Stimulated activated CD4-positive, alpha-beta T cell treated with anti-CD3 and anti-CD28 coated beads, Interleukin-2, amount 100 ng/mL, for 48 hours (primary cell): ENCODE data around the gene EFTUD2.

Source experiments
- DNase-seq, 2 donors: peaks; one replicate each; pipeline ENCODE4 v3.0.0-alpha.2; 2020

EFTUD2 gene

DNA sequence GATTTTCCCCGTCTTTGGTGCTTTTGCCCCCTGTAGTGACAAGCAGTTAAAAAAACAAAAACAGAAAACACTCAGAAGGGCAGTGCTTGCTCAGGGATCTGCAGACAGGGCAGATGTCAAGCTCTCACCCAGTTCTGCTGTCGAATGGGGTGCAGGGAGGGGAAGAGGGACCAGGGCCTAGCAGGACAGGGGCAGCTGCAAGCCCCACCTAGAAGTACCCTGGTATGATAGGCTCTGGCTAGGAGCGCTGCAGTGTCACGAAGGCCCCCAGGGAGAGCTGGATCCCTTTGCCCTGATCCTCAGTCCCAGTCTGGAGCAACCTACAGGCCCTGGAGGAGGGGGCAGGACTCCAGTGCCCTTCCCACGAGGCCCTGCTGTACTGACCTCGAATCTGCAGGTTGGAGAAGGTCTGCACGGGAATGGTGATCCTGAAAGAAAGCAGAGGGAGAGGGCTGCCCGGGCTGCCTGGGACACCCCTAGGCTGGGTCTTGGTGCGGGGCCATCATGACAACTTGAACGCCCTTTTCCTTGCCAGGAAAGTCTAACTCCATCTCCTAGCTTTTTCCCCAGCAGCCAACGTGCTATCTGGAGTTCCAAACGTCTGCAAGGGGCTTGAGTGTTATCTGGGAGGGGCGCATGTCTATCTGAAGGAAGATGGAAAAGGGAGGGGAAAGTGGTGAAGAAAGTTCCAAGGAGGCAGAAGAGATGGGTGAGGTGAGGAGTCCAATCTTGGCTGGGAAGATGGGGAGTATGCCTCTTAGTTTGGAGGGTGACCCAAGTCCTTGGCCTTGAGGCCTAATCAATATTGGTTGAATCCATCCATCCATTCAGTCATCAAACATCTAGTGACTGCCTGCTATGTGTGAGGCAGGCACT, 11.2 kb upstream of the EFTUD2 start:
- DNase-seq: no peak

DNA sequence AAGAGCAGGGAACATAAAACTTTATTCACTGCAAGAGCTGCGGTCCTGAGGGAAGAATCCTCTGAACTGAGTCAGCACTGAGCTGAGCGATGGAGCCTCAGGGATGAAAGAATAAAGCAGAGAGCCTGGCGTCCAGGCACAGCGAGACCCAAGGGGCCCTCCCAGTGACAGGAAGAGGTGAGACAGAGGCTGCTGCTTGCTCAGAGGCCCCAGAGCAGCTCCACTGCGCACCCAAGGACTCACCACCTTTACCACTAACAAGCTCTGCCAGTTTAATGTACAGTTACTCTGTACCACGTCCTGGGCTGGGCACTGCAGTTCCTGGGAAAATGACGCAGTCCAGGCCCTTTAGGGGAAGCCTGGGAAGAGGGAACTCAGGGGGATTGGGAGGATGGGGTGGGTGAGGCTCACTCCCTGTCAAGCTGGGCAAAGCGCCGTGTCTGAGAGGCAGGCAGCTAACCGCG, 10.5 kb upstream of the EFTUD2 start:
- DNase-seq: no peak

DNA sequence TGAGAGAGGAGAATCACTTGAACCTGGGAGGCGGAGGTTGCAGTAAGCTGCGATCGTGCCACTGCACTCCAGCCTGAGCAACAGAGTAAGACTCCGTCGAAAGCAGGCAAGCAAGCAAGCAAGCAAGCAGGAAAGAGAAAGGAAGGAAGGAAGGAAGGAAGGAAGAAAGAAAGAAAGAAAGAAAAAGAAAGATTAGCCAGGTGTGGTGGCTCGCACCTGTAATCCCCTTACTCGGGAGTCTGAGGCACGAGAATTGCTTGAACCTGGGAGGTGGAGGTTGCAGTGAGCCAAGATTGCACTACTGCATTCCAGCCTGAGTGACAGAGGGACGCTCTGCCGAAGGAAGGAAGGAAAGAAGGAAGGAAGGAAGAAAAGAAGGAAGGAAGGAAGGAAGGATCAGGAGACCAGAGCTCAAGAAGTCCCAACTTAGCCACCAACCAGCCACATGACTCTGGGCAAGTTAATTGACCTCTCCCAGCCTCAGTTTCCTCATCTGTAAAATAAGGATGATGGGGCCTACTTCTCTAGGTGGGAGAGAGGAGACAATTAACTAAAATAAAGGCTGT, 9.6 kb upstream of the EFTUD2 start:
- DNase-seq: no peak

DNA sequence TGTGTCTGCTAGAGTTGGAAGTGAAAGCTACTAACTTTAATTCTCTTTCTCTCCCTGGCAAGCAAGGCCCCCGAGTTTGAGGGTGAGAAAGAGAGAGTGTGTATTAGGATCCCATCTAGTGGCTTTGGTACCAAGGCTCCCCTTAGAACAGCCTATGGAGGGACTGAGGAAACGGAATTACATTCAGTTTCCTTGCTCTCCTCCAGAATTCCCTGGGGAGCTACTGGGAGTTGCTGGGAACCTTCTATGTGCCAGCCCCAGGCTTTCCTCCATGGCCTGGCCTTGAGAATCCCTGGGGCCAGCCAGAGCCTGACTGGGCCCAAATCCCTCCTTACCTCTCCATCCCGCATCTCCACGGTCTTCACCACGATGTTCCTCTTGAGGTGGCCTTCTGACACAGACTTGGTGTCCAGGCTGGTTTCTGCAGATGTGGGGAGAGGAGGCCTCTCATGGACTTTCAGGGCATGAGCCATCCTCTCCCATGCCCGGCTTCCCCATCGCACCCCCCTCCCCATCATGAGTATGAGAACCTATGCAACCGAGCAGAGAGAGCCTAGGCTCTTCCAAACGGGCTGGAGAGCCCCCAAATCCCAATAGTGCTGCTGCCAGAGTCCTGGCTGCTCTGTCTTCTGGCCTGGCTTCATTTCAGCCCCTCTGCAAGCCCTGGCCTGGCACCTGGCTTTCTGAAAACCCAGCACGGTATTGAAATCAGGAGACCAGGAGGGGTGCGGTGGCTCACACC, 8.7 kb upstream of the EFTUD2 start:
- no peak for DNase-seq

DNA sequence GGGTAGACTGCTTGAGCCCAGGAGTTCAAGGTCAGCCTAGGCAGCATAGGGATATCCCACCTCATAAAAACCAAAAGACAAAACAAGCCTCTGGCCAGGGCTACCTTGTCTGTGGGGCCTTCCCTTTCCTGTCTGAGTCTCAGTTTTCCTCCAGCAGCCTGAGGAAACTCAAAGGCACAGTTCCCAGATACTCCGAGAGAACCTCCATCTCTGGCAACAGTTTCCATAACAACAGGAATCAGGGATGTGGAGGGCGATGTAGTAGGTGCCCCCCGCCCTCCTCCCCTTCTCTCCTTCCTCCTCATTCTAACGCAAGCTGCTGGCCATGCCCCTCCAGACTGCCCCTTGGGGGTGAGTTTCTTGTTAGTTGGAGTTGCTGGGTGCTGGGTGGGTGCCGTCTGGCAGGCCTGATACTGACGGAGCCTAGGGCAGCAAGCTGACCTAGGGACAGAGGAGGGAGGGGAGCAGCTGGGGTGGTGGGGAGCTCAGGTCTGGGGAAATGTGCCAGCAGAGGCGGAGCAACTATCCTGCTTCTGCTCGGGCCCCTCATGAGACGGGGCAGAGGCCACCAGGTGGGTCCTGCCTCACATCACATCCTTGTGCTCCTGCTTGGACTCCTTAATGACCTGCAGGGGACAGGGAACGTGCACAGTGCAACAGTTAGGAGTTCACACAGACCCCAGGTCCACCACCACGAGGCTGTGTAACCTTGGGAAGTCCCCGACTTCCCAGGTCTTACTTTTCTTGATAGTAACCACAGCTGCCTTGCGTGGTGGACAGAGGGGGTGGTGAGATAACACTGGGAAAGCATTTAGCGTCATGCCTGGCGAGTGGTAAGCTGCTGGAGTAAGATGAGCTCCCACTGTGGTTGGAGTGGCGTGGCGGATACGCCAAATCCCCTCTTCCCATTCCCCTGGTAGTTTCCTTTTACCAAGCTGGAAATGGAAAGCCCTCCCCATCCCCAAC, 7.8 kb upstream of the EFTUD2 start:
- no peak for DNase-seq

DNA sequence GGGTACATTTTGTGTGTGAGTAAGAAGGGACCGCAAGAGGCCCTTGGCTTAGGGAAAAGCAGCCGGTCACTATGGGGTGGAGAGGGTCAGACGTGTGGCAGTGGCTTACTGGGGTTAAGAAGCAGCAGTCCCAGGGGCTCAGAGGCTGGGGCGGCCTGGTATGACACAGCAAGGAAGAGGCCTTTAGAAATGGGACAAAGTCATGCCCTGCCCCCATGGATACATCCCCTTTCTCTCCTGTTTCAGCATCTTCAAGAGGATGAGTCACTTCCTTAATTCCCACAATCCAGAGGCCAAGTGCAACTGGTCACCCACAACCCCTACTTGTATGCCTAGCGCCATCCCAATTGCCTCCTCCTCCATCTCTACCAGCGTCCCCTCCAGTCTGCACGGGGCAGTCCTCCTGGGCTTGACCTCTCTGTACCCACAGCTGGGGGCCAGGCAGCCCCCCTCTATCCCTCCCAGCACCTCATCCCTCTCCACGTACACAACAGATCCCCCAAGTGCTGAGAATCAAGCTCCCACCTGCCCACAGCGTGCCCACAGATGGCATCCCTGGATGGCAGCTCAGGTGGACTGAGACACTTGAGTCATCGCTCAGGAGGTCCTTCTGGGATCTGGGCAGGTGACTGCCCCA, 6.9 kb upstream of the EFTUD2 start:
- DNase-seq: no peak

DNA sequence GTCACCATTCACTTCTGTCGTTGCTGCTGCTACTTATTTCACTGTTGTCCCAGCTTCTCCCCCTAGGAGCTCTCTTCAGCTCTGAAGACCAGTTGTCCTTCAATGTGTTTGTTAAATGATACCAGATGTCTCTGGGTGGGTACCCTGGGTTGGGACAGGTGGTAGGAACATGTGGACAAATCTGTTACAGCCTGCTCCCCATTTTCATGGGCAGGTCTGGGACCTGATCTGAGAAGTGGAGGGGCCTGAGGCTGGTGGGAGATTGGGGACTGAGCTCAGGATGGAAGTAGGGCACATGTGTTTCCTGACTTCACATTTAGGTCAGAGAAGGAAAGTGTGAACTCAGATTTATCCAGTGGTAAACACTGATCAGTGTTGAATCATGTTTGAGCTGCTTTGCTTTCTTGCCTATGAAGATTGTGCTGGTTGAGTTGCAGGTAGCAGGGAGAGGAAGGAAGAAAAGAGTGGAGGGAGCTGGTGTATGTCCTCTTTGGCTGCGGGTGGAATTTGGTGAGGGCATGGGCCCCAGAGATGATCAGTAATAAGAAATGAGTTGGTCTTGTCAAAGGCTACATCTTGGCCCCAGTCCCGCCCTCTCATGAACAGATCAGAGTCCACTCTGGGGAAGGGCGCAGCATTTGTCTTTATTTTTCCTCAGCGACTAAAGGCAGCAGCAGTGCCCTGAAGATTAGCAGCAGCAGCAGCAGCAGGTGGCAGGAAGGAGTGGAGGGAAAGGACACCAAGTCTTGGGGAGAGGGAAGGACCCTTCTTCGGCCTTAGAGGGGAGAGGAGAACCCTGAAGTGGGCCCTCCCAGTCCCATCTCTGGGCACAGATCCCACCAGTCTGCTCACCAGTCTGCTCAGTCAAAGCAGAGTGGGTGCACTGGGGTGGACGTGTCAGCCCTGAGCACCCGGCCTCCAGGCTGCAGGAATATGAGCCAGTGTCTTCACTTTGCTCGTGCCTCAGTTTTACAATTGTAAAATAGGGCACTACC, 6.1 kb upstream of the EFTUD2 start:
- DNase-seq: no peak

DNA sequence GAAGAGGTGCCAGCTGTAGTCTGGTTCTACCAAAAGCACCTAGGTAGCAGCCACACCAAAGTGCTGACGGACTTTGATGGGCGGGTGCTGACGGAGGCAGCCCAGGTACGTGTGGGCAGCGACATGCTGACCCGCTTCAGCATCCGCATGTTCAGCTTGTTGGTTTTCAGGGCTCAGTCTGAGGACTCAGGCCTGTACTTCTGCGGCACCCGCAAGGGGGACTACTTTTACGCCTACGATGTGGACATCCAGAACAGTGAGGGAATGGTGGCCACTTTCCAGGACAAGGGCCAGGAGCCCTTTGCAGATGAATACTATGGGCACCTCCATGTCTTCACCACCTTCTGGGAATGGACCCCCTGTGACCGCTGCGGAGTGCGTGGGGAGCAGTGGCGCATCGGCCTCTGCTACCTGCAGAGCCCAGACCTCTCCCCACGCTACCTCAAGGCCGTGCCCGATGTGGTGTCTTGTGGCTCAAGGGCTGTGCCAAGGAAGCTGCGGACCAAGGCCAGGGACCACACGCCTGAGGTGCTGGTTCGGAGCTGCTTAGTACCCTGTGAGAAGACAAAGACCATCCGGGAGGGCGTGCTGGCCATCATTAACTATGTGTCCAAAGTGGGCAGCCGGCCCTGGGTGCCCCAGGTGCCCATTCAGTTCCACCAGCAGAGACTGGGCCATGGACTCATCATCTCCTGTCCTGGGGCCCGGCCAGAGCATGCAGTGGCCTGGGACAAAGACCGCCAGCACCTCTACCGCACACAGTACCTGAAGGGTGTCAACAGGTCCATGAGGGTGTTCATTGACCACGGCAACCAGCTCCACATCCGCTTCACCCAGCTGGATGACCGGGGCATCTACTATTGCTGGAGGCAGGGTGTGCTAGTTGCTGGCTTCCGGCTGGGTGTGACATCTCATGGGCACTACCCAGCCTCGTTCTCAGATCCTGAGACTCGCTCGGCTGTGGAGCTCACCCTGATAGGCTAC, 5.0 kb upstream of the EFTUD2 start:
- no peak for DNase-seq

DNA sequence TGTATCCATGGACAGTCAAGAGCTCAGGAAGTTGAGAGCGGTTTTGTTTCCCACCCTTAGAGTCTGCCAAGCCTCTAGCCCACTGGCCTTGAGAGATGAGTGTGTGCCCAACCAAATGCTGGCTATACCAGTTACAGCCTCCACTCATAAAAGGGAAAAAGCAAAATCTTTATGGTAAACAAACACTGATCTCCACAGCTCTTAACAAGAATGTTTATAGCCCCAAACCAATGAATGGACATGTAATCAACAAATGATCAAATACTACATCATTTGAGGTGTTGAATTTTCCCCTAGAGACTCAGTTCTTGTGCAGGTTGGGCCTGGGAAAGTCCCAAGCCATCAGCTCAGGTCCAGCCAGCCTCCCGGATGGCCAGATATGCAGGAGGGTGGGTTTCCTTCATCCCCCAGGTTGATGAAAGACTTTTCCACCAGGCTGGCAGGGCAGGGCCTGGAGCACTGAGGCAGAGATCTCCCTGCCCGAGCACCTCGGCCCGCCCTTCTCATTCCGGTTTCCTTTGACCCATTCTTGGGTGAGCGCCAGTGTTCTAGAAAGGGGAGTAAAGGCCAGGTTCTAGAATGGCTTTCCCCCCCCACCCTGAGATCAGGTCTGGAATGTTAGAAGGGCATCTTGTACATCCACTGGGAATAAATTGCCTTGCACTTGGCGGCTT, 3.9 kb upstream of the EFTUD2 start:
- DNase-seq: no peak

DNA sequence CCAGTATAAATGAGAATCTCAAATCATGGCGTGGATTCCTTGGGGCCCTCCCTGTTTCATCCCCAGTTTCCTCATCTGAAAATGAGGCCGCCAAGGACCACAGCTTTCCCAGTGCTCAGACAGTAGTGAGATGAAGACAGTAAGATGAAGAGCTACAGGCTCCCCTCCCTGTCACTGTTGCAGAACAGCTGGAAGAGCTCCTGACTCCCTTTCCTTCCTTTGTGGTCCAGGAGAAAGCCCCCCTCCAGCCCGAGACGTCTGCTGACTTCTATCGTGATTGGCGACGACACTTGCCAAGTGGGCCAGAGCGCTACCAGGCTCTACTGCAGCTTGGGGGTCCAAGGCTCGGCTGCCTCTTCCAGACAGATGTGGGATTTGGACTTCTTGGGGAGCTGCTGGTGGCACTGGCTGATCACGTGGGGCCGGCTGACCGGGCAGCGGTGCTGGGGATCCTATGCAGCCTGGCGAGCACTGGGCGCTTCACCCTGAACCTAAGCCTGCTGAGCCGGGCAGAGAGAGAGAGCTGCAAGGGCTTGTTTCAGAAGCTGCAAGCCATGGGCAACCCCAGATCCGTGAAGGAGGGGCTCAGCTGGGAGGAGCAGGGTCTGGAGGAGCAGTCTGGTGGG, 3.0 kb upstream of the EFTUD2 start:
- no peak for DNase-seq

DNA sequence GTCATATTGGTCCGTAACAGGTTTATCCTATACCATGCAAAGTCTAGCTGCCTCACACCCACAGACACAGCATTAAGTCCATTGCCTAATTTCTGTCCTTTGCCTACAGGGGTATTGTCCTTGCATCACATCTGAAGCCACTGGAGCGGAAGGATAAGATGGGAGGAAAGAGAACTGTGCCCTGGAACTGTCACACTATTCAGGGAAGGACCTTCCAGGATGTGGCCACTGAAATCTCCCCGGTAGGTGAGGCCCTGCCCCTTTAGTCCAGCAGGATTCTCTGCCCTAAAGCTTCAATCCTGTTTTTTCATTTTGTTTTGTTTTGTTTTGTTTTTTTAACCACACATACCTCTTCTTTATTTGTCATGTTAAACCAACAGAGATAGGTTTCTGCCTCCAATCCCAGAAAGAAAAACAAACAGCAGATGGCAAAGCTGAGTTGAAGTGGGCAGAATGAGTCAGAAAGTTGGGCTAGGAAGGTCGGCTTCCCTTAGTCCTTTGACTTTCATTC, 2.2 kb upstream of the EFTUD2 start:
- no peak for DNase-seq

DNA sequence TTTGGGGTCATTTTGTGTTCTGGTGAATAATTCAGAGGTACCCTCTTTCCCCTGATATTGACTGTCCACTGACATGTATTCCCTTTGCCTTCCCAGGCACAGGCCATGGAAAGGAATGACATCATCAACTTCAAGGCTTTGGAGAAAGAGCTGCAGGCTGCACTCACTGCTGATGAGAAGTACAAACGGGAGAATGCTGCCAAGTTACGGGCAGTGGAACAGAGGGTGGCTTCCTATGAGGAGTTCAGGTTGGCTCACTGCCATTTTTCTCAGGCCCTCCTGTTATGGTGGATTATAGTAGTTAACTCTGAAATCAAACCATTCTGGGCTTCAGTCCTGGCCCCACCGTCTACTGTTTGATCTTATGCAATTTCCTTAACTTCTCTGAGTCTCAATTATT, 1.6 kb upstream of the EFTUD2 start:
- DNase-seq: no peak

DNA sequence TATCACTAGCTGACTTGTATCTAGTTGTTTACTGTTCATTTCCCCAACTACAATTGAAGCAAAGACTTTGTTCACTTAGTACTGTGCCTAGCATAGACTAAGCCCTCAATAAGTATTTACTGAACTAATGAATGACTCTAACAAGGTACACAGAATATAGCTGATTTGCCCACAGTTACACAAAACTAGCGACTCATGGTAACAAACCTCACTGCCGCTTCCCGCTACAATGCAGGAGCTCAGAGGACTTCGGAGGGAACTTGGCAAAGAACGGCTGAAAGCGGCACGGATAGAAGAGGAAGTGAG, 524 bp downstream of the EFTUD2 start:
- peak in 1 of 2 donors; percentile 10 for DNase-seq

DNA sequence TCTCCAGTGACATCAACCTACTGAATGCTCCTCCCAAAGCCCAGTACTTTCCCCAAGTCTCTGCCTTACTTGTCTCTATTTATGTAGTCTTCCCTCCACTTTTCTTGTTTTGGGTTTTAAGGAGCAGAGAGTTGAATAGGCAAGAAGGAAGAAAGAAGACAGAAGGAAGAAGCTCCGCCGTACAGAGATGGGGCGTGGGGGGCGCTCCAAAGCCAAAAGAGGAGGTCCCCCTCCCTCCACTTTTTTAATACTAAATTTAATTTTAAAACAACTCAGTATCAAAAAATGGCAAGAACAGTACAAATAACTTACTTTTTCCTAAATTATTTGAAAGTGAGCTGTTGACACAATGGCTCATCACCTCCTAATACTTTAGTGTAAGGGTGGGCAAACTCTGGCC, 4.6 kb downstream of the EFTUD2 start:
- no peak for DNase-seq

DNA sequence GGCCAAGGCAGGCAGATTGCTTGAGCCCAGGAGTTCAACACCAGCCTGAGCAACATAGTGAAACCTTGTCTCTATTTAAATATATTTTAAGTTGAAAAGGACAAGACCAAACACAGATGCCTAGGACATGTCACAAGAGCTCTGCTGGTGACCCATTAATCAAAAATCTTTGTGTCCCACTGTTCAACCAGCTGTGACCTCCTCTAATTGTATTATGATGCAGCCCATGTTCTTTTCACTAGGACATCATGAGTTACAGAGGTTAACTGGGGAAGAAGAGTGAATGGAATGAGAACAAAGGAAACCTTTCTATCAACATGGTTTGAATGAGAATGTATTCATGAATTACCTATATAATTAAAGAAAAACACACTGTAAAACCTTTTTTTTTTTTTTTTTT, 7.0 kb downstream of the EFTUD2 start:
- DNase-seq: no peak

DNA sequence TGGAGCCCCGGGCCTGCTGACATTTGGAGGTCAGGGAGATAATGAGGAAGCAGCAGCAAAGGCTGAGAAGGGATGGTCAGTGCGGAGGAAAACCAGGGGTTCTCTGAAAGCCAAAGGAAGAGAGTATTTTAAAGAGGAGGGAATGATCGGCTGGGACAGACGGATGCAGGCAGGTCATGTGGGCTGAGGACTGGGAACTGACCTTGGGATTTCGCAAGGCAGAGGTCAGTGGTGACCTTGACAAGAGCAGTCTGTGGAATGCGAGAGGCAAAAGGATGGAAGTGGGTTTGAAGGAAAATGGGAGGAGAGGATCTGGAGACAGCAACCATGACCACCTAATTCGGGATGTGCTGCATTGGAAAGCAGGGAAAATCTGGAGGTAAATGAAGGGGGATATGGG, 10.2 kb downstream of the EFTUD2 start:
- no peak for DNase-seq

DNA sequence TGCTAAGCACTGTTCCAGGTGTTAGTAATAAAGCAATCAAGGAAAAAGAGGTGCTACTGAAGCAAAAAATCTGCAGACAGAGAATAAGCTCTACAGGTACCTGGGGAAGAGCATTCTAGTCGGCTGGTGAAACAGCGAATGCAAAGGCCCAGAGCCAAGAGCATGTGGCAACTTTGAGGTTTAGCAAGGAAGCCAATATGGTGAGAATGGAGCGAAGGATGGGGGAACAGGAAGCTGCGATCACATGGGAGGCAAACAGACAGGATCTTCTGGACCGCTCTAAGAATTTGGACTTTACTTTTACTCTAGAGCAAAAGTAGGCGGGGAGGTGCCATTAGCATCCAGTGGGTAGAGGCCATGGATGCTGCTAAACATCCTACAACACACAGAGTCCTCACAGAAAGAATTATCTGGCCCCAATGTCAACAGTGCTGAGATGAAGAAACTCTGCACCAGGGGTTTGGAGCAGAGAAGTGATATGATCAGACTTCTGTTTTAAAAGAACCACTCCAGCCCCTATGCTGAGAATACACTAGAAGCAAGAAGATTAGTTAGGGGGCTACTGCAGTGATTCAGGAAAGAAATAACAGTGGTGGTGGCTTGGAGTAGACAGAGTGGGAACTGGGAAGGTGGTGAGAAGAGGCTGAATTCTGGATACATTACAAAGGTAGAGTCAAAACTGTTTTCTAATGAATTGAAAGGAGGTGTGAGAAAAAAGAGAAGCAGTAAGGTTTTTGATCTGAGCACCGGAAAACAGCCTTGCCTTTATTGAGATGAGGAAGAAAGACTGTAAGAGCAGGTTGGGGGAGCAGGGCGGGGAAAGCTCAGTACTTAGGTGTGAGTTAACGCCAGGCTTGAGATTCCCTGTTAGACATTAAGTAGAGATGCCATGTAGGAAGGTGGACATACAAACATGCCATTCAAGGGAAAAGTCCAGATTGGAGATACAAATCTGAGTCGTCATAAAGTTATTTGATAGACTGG, 11.0 kb downstream of the EFTUD2 start:
- DNase-seq: no peak
